Measurements from ENCODE around the gene CHFR.

DNA sequence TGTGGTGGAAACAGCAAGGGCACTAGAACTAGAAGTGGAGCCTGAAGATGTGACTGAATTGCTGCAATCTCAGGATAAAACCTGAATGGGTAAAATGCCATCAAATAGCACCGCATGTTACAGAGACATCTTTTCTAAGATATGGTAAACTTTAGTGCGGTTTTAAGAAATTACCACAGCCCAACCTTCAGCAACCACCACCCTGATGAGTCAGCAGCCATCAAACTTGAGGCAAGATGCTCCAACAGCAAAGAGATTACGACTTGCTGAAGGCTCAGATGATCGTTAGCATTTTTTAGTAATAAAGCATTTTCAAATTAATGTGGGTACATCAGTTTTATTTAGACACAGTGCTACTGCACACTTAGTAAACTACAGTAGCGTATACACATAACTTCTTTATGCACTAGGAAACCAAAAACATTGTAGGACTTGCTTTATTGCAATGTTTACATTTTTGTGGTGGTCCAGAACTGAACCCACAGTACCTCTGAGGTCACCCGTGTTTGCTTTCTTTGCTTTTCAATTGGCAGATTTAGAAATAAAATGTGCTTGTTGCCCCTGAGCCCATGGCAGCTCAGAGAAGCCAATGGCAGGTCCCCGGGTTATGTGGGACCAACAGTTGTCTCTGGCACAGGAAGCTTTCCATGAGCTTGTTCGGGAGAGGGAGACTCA lies 74.6 kb downstream of the CHFR start:
- TF ChIP-seq PKNOX1 (IDR thresholded peaks at IDR 0.05) = no peak
- no peak for TF ChIP-seq ELF4 (IDR thresholded peaks at IDR 0.05)
- TF ChIP-seq FOXM1 (IDR thresholded peaks at IDR 0.05; ENCODE audit: borderline replicate concordance) = no peak
- TF ChIP-seq FOXA1 (IDR thresholded peaks at IDR 0.05) = no peak
- no peak for TF ChIP-seq SUZ12 (IDR thresholded peaks at IDR 0.05)
- TF ChIP-seq LEF1 (IDR thresholded peaks at IDR 0.05; ENCODE audit: borderline replicate concordance) = no peak
- no peak for TF ChIP-seq TARDBP (IDR thresholded peaks at IDR 0.05)
- no peak for TF ChIP-seq FOXK2 (IDR thresholded peaks at IDR 0.05)

Data from HEK293T (cell line).